ENCODE measurements around the gene PAX1. TPM values are rescaled to one million over a fixed set of nuclear protein-coding genes. Genes with fewer than 3 reads are reported as not detected.

The PAX1 gene
- total RNA-seq, 1 donor from 2014 or later = not detected

GRCh38 chr20:21715193-21715881 lies 9.9 kb downstream of the PAX1 start:
- no peak overlapping the region for H3K27ac Mint-ChIP-seq

GRCh38 chr20:21719592-21720214 lies 14.2 kb downstream of the PAX1 start:
- H3K36me3 Mint-ChIP-seq (ENCODE audit: low read depth) = no peaks in the 10 kb centered on the region
- peaks cover 26% of the 10 kb centered on the region for H3K27me3 Mint-ChIP-seq (ENCODE audit: low read depth)
- no peaks in the 10 kb centered on the region for H3K9me3 Mint-ChIP-seq
- no peak overlapping the region for H3K27ac Mint-ChIP-seq
- DNase-seq (ENCODE audit: low spot score) = no peak
- intact Hi-C loops (cut with micrococcal nuclease) = no loop called here
- H3K4me1 Mint-ChIP-seq (ENCODE audit: low read depth) = no peaks in the 10 kb centered on the region
- H3K4me3 Mint-ChIP-seq (ENCODE audit: low read depth) = no peak overlapping the region

More at GRCh38 chr20:21715193-21715881, 9.9 kb downstream of the PAX1 start:
- H3K4me1 Mint-ChIP-seq (ENCODE audit: low read depth) = no peaks in the 10 kb centered on the region
- DNase-seq (ENCODE audit: low spot score) = no peak
- no peaks in the 10 kb centered on the region for H3K9me3 Mint-ChIP-seq
- H3K4me3 Mint-ChIP-seq (ENCODE audit: low read depth) = no peak overlapping the region
- intact Hi-C loops (cut with micrococcal nuclease) = no loop called here
- H3K36me3 Mint-ChIP-seq (ENCODE audit: low read depth) = no peaks in the 10 kb centered on the region
- peaks cover 57% of the 10 kb centered on the region for H3K27me3 Mint-ChIP-seq (ENCODE audit: low read depth)

GRCh38 chr20:21725892-21726291 lies 20.4 kb downstream of the PAX1 start:
- no peak for DNase-seq (ENCODE audit: low spot score)
- Mint-ChIP-seq H3K4me3 (ENCODE audit: low read depth) (no peak overlapping the region), H3K27ac (no peak overlapping the region), H3K4me1 (ENCODE audit: low read depth) (no peaks in the 10 kb centered on the region), H3K27me3 (ENCODE audit: low read depth) (no peaks in the 10 kb centered on the region), H3K9me3 (no peaks in the 10 kb centered on the region), H3K36me3 (ENCODE audit: low read depth) (no peaks in the 10 kb centered on the region)
- intact Hi-C loops (cut with micrococcal nuclease) = no loop called here

- Mint-ChIP-seq H3K4me1 (ENCODE audit: low read depth) (no peaks in the 10 kb centered on the region), H3K36me3 (ENCODE audit: low read depth) (no peaks in the 10 kb centered on the region), H3K27me3 (ENCODE audit: low read depth) (no peaks in the 10 kb centered on the region), H3K9me3 (no peaks in the 10 kb centered on the region), H3K4me3 (ENCODE audit: low read depth) (no peak overlapping the region), H3K27ac (no peak overlapping the region)
- intact Hi-C loops (cut with micrococcal nuclease) = no loop called here
- no peak for DNase-seq (ENCODE audit: low spot score)
Measured at GRCh38 chr20:21729316-21729715, 23.9 kb downstream of the PAX1 start.

GRCh38 chr20:21739161-21739560 lies 33.7 kb downstream of the PAX1 start:
- Mint-ChIP-seq H3K9me3 (peaks cover 10% of the 10 kb centered on the region), H3K27me3 (ENCODE audit: low read depth) (no peaks in the 10 kb centered on the region), H3K4me1 (ENCODE audit: low read depth) (no peaks in the 10 kb centered on the region), H3K4me3 (ENCODE audit: low read depth) (no peak overlapping the region), H3K36me3 (ENCODE audit: low read depth) (no peaks in the 10 kb centered on the region), H3K27ac (no peak overlapping the region)
- intact Hi-C loops (cut with micrococcal nuclease) = no loop called here
- DNase-seq (ENCODE audit: low spot score) = no peak

GRCh38 chr20:21739682-21740081 lies 34.2 kb downstream of the PAX1 start:
- DNase-seq (ENCODE audit: low spot score) = no peak
- peaks cover 10% of the 10 kb centered on the region for H3K9me3 Mint-ChIP-seq

GRCh38 chr20:21741266-21741665 lies 35.8 kb downstream of the PAX1 start:
- H3K36me3 Mint-ChIP-seq (ENCODE audit: low read depth) = no peaks in the 10 kb centered on the region
- H3K4me1 Mint-ChIP-seq (ENCODE audit: low read depth) = no peaks in the 10 kb centered on the region
- no peaks in the 10 kb centered on the region for H3K27me3 Mint-ChIP-seq (ENCODE audit: low read depth)
- no peak for DNase-seq (ENCODE audit: low spot score)
- H3K9me3 Mint-ChIP-seq = peaks cover 10% of the 10 kb centered on the region
- no peak overlapping the region for H3K27ac Mint-ChIP-seq
- intact Hi-C loops (cut with micrococcal nuclease) = no loop called here
- H3K4me3 Mint-ChIP-seq (ENCODE audit: low read depth) = no peak overlapping the region

More at GRCh38 chr20:21739682-21740081, 34.2 kb downstream of the PAX1 start:
- no peak overlapping the region for H3K4me3 Mint-ChIP-seq (ENCODE audit: low read depth)
- intact Hi-C loops (cut with micrococcal nuclease) = no loop called here
- H3K36me3 Mint-ChIP-seq (ENCODE audit: low read depth) = no peaks in the 10 kb centered on the region
- no peaks in the 10 kb centered on the region for H3K27me3 Mint-ChIP-seq (ENCODE audit: low read depth)
- no peaks in the 10 kb centered on the region for H3K4me1 Mint-ChIP-seq (ENCODE audit: low read depth)
- H3K27ac Mint-ChIP-seq = no peak overlapping the region

- Mint-ChIP-seq H3K4me1 (ENCODE audit: low read depth) (no peaks in the 10 kb centered on the region), H3K27ac (no peak overlapping the region), H3K4me3 (ENCODE audit: low read depth) (no peak overlapping the region), H3K27me3 (ENCODE audit: low read depth) (no peaks in the 10 kb centered on the region), H3K9me3 (no peaks in the 10 kb centered on the region), H3K36me3 (ENCODE audit: low read depth) (no peaks in the 10 kb centered on the region)
- no peak for DNase-seq (ENCODE audit: low spot score)
- intact Hi-C loops (cut with micrococcal nuclease) = no loop called here
Measured at GRCh38 chr20:21762646-21763045, 57.2 kb downstream of the PAX1 start.

- no peak overlapping the region for H3K4me3 Mint-ChIP-seq (ENCODE audit: low read depth)
- no peaks in the 10 kb centered on the region for H3K4me1 Mint-ChIP-seq (ENCODE audit: low read depth)
- H3K36me3 Mint-ChIP-seq (ENCODE audit: low read depth) = no peaks in the 10 kb centered on the region
- H3K27me3 Mint-ChIP-seq (ENCODE audit: low read depth) = no peaks in the 10 kb centered on the region
- intact Hi-C loops (cut with micrococcal nuclease) = no loop called here
- H3K27ac Mint-ChIP-seq = no peak overlapping the region
- DNase-seq (ENCODE audit: low spot score) = no peak
- H3K9me3 Mint-ChIP-seq = no peaks in the 10 kb centered on the region
Measured at GRCh38 chr20:21767200-21767738, 61.8 kb downstream of the PAX1 start.

GRCh38 chr20:21767739-21768223 lies 62.3 kb downstream of the PAX1 start:
- Mint-ChIP-seq H3K4me1 (ENCODE audit: low read depth) (no peaks in the 10 kb centered on the region), H3K27me3 (ENCODE audit: low read depth) (no peaks in the 10 kb centered on the region), H3K4me3 (ENCODE audit: low read depth) (no peak overlapping the region), H3K36me3 (ENCODE audit: low read depth) (no peaks in the 10 kb centered on the region), H3K9me3 (no peaks in the 10 kb centered on the region), H3K27ac (no peak overlapping the region)
- intact Hi-C loops (cut with micrococcal nuclease) = no loop called here
- no peak for DNase-seq (ENCODE audit: low spot score)

Other genes with a start within 250 kb of the PAX1 start
- not detected in 2 replicates for gene NKX2-2, start 191.6 kb upstream of the PAX1 start, total RNA-seq